GM23338 (cell line): ENCODE measurements around the gene OSBPL1A. TPM values are rescaled to one million over a fixed set of nuclear protein-coding genes. Genes with fewer than 3 reads are reported as not detected.

Experiments used
- ATAC-seq: fragments of 200-7000 bp; cut with Tn5 transposase; 3 replicates; pipeline ENCODE4 v1.9.1; 2020
- DNase-seq: peaks from one replicate; pipeline ENCODE4 v3.0.0-alpha.2; 2015; ENCODE audit warnings: low spot score
- H2AFZ ChIP-seq: fragments of 200-600 bp; sonication (generic); 2 replicates; pipeline ENCODE4 v1.8.0; 2016; ENCODE audit warnings: antibody characterized with exemption, mild to moderate bottlenecking, moderate library complexity
- H3F3A ChIP-seq: fragments of 200-600 bp; sonication (generic); replicated peaks from 2 replicates; pipeline ENCODE4 v1.8.0; 2017; ENCODE audit warnings: antibody characterized with exemption, mixed run types, low read depth
- H3K27ac ChIP-seq: fragments of 200-600 bp; sonication (generic); 2 replicates; pipeline ENCODE4 v1.6.1; 2016; ENCODE audit warnings: low read depth
- H3K27me3 ChIP-seq: fragments of 200-600 bp; sonication (generic); 2 replicates; pipeline ENCODE4 v1.8.0; 2016; ENCODE audit warnings: mild to moderate bottlenecking, mixed run types, moderate library complexity; ENCODE audit not compliant: insufficient read depth
- H3K36me3 ChIP-seq: fragments of 200-600 bp; sonication (generic); 2 replicates; pipeline ENCODE4 v1.8.0; 2016; ENCODE audit warnings: mild to moderate bottlenecking; ENCODE audit not compliant: insufficient read depth
- H3K4me1 ChIP-seq: fragments of 200-600 bp; sonication (generic); 2 replicates; pipeline ENCODE4 v1.8.0; 2016; ENCODE audit warnings: mild to moderate bottlenecking, moderate library complexity; ENCODE audit not compliant: insufficient read depth
- H3K4me2 ChIP-seq: fragments of 200-600 bp; sonication (generic); 2 replicates; pipeline ENCODE4 v1.7.1; 2017; ENCODE audit warnings: mixed run types
- H3K4me3 ChIP-seq: fragments of 200-600 bp; sonication (generic); 2 replicates; pipeline ENCODE4 v1.6.1; 2016; ENCODE audit warnings: mixed run types
- H3K79me2 ChIP-seq: fragments of 200-600 bp; sonication (generic); replicated peaks from 2 replicates; pipeline ENCODE4 v1.8.0; 2017; ENCODE audit warnings: mild to moderate bottlenecking; ENCODE audit not compliant: insufficient read depth
- H3K9me2 ChIP-seq: fragments of 200-600 bp; sonication (generic); 2 replicates; pipeline ENCODE4 v1.8.0; 2017; ENCODE audit not compliant: insufficient read depth
- H4K20me1 ChIP-seq: fragments of 200-600 bp; sonication (generic); replicated peaks from 2 replicates; pipeline ENCODE4 v1.8.0; 2017; ENCODE audit warnings: mild to moderate bottlenecking; ENCODE audit not compliant: insufficient read depth
- H3K27ac Mint-ChIP-seq: 2 replicates; pipeline ENCODE4 v1.8.0; 2020; ENCODE audit warnings: inconsistent platforms, mild to moderate bottlenecking, moderate library complexity, mixed read lengths
- H3K27me3 Mint-ChIP-seq: 3 replicates; pipeline ENCODE4 v1.8.0; 2022; ENCODE audit warnings: low read depth, mild to moderate bottlenecking, moderate library complexity, mixed read lengths, inconsistent platforms; ENCODE audit not compliant: insufficient read depth, poor library complexity
- H3K36me3 Mint-ChIP-seq: 3 replicates; pipeline ENCODE4 v1.8.0; 2021; ENCODE audit warnings: low read depth, mild to moderate bottlenecking, inconsistent platforms, moderate library complexity, mixed read lengths
- H3K4me1 Mint-ChIP-seq: 3 replicates; pipeline ENCODE4 v1.8.0; 2020; ENCODE audit warnings: mild to moderate bottlenecking, inconsistent platforms, mixed read lengths
- H3K4me3 Mint-ChIP-seq: 3 replicates; pipeline ENCODE4 v1.8.0; 2021; ENCODE audit warnings: moderate library complexity, mild to moderate bottlenecking, inconsistent platforms, mixed read lengths
- H3K9me3 Mint-ChIP-seq: 3 replicates; pipeline ENCODE4 v1.8.0; 2020; ENCODE audit warnings: moderate library complexity, mild to moderate bottlenecking, inconsistent platforms, mixed read lengths
- CTCF ChIP-seq, 2 experiments: fragments of 200-600 bp in 1 of 2; sonication (generic) in 1 of 2; conservative IDR thresholded peaks; 2 replicates each; pipeline versions ENCODE4 v1.5.1 to v1.6.1; 2016 to 2017; ENCODE audit warnings: antibody characterized with exemption in 2 of 2, low read depth in 2 of 2, mild to moderate bottlenecking in 2 of 2, moderate library complexity in 1 of 2
- EZH2phosphoT487 ChIP-seq: fragments of 200-600 bp; sonication (generic); IDR thresholded peaks from one replicate; pipeline ENCODE4 v1.8.1; 2018; ENCODE audit warnings: antibody characterized with exemption; ENCODE audit not compliant: unreplicated experiment
- POLR2AphosphoS5 ChIP-seq: IDR thresholded peaks from 2 replicates; pipeline ENCODE4 v1.6.1; 2016; ENCODE audit warnings: antibody characterized with exemption, low read depth
- STAT1 ChIP-seq: IDR thresholded peaks from one replicate; pipeline ENCODE4 v1.6.1; 2016; ENCODE audit warnings: antibody characterized with exemption; ENCODE audit not compliant: unreplicated experiment
- ZNF331 ChIP-seq: fragments of 250-450 bp; sonication (Bioruptor Pico); IDR thresholded peaks from 2 replicates; pipeline ENCODE4 v1.5.0; 2020; ENCODE audit warnings: low read depth, mild to moderate bottlenecking, moderate library complexity
- ZNF462 ChIP-seq: fragments of 250-450 bp; sonication (Bioruptor Pico); IDR thresholded peaks from 2 replicates; pipeline ENCODE4 v1.5.0; 2020; ENCODE audit warnings: mild to moderate bottlenecking, moderate library complexity
- polyA plus RNA-seq: library from polyadenylated mRNA; unstranded; fragments of >200 nt; fragmentation: Nextera tagmentation; extraction: Ambion mirVana; gene quantifications from 2 replicates; pipeline ENCODE4 v1.2.1, GENCODE V29; 2016
- total RNA-seq: library from RNA; depleted of rRNA; stranded (reverse); fragments of >200 nt; shearing (Covaris generic); gene quantifications from 2 replicates; pipeline ENCODE4 v1.2.3, GENCODE V29; 2014
- TF ChIP-seq, protein P1 (sequence below): IDR thresholded peaks from one replicate; pipeline ENCODE4 v1.6.1; 2018; ENCODE audit warnings: antibody characterized with exemption; ENCODE audit not compliant: unreplicated experiment

Gene OSBPL1A
- total and polyA plus RNA-seq, 2 experiments from 2014 or later, result 55.6 to 71.4 TPM

GRCh38 chr18:24426073-24426397 is 28.4 kb upstream of the OSBPL1A start (continued):
- TF ChIP-seq ZNF462 (CRISPR knock-in tag), result no peak
- TF ChIP-seq CTCF (conservative IDR thresholded peaks at IDR 0.05; ENCODE audit: low read depth in 2 of 2), result no peak

- no peak overlapping the region for H3K27ac ChIP-seq
- H3K27me3 ChIP-seq, result no peaks in the 10 kb centered on the region
- H3K4me2 ChIP-seq, result no peak overlapping the region
- H3K4me1 ChIP-seq, result peaks cover 8% of the 10 kb centered on the region
- H3K4me3 ChIP-seq, result no peak overlapping the region
- no peaks in the 10 kb centered on the region for H3K36me3 ChIP-seq
- no peak for DNase-seq
- peaks cover 4% of the 10 kb centered on the region for H3K27me3 Mint-ChIP-seq
- H3K36me3 Mint-ChIP-seq, result no peaks in the 10 kb centered on the region
- no peaks in the 10 kb centered on the region for H3K9me3 Mint-ChIP-seq
- H3K79me2 ChIP-seq, result no peaks in the 10 kb centered on the region
- peak overlapping the region; percentile 80; the same call in 1 of the 2 replicates for H2AFZ ChIP-seq
- no peak for ATAC-seq
- no peak overlapping the region for H3K27ac Mint-ChIP-seq
- H3K9me2 ChIP-seq, result no peaks in the 10 kb centered on the region
- no peaks in the 10 kb centered on the region for H4K20me1 ChIP-seq
- no peak overlapping the region for H3K4me3 Mint-ChIP-seq
- 0 out of 2 replicates have a peak, but pooled peaks cover 11% of the 10 kb centered on the region for H3F3A ChIP-seq
- peaks cover 11% of the 10 kb centered on the region for H3K4me1 Mint-ChIP-seq
- TF ChIP-seq ZNF331 (no peak), EZH2phosphoT487 (no peak), STAT1 (no peak), POLR2AphosphoS5 (no peak)
- TF ChIP-seq, protein P1, sequence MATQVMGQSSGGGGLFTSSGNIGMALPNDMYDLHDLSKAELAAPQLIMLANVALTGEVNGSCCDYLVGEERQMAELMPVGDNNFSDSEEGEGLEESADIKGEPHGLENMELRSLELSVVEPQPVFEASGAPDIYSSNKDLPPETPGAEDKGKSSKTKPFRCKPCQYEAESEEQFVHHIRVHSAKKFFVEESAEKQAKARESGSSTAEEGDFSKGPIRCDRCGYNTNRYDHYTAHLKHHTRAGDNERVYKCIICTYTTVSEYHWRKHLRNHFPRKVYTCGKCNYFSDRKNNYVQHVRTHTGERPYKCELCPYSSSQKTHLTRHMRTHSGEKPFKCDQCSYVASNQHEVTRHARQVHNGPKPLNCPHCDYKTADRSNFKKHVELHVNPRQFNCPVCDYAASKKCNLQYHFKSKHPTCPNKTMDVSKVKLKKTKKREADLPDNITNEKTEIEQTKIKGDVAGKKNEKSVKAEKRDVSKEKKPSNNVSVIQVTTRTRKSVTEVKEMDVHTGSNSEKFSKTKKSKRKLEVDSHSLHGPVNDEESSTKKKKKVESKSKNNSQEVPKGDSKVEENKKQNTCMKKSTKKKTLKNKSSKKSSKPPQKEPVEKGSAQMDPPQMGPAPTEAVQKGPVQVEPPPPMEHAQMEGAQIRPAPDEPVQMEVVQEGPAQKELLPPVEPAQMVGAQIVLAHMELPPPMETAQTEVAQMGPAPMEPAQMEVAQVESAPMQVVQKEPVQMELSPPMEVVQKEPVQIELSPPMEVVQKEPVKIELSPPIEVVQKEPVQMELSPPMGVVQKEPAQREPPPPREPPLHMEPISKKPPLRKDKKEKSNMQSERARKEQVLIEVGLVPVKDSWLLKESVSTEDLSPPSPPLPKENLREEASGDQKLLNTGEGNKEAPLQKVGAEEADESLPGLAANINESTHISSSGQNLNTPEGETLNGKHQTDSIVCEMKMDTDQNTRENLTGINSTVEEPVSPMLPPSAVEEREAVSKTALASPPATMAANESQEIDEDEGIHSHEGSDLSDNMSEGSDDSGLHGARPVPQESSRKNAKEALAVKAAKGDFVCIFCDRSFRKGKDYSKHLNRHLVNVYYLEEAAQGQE, result no peak
These were observed 24.2 kb upstream of the OSBPL1A start for GRCh38 chr18:24421831-24422230.
